NCI-H2081 treated with DMSO at 0.1 percent for 48 hours (cell line): ENCODE data around the gene MED9.

Experiments
- DNase-seq: peaks from one replicate; lab custom pipeline; 2025; lab: John Stamatoyannopoulos, UW

Gene MED9

DNA sequence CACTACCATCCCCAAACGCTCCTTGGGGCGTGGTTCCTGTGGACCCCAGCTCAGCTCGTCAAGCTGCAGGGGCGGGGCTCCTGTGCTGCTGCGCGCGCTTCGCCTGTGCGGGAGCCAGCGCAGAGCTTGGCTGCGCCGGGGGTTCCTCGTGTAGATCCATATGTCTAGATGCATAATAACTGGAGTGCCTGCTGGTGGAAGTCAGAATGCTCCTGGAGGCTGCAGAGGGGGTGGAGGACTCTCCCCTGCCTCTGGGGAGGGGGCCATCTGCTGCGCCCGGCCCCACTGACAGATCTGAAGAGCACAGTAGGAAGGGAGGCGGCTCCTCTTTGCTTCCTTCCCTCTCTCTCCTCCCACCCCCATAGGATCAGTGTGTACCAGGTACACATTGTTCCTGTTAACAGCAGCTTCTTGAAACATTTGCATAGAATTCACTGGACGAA, 14.8 kb downstream of the MED9 start:
- no peak for DNase-seq

DNA sequence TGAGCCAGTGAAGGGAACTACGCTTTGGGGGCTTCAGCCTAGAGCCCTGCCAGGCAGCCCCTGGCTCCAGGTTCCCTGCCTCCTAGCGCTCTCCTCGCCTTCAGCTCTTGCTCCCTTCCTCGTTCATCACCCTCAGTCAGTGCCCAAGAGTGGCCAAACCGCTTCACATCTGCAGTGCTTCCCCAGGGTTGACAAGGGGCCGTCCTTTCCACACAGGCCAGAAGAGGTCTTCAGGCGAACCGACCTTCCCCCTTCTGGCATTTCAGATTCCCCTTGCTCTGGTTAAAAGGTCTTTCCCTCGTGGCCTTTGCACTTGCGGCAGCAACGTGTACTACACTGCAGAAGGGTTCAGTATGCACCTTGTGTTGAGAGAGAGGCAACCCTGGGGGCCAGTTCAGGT, 15.3 kb downstream of the MED9 start:
- no peak for DNase-seq

- DNase-seq = no peak
These were observed 15.8 kb downstream of the MED9 start for GRCh38 chr17:17492571-17492970.

- no peak for DNase-seq
These were observed 16.6 kb downstream of the MED9 start for GRCh38 chr17:17493249-17493985.

DNA sequence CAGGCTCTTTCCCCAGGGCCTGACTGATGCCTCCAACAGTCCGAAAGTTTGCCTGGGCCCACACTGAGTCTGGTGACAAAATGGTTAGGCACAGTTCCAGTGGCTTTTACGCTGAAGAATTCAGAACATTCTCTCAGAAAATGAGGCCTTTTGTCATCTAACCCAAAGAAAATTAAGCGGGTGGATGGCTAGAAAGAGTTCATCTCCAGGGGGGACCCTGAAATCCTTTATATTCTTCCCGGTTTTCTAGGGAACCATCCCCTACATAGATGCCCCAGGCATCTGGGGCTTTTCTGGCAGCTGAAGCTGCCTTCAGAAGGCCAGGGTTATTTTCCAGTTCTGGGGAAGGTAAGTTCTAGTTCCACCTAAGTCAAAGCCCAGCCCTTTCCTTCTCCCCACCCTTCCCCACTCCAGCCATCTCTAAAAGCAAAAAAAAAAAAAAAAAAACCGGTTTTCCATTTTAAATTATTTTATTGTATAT, 17.2 kb downstream of the MED9 start:
- no peak for DNase-seq

DNA sequence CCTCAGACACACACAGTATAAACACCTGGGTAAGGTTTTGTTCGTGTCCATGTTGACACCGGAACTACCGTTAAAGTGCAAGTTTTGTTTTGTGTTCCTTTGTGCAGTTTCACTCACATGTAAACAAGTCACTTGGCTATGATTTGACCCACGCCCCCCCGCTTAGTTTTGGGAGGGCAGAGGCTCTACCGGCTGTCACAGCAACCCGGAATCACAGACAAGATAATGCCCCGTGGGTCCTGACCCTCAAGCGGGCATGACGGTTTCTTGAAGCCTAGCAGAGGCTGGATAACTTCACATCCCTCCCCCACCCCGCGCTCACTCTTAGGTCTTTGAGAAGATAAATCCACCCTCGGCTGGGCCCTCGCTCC, 17.7 kb downstream of the MED9 start:
- no peak for DNase-seq

GRCh38 chr17:17494870-17495535, 18.2 kb downstream of the MED9 start:
- no peak for DNase-seq

DNA sequence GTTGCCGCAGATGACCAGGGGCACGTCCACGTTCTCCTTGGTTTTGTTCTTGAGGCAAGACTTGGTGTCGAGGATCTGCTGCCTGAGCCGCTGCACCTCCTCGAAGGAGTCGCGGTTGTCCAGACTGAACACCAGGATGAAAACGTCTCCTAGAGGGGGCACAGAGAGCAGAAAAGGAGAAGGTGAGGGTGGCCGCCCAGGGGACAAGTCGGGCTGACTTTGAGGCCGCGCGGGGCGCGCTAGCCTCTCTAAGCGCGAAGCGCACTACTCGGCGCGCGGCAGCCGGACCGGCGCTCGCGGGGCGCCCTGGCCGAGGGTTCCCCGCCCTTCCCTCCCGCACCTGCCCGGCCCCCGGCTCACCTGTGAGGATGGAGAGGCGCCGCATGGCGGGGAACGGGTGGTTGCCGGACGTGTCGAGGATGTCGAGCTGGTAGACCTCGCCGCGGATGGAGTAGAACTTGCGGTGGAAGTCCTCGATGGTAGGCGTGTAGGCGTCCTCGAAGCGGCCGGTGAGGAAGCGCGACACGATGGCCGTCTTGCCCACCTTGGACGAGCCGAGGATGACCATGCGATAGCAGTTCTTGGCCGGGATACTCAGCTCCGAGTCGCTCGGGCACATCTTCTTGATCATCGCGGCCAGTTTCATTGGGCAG, 18.9 kb downstream of the MED9 start:
- no peak for DNase-seq

GRCh38 chr17:17496189-17497064, 19.6 kb downstream of the MED9 start, which contains the start of gene RASD1:
Gene RASD1, minus strand, starts transcription at chr17:17496395. Its CDS starts 214 bp downstream, at chr17:17496181.
- peak; percentile 3 for DNase-seq

- DNase-seq = no peak
These were observed 20.5 kb downstream of the MED9 start for GRCh38 chr17:17497065-17497844.

- no peak for DNase-seq
These were observed 21.2 kb downstream of the MED9 start for GRCh38 chr17:17497845-17498520.

DNA sequence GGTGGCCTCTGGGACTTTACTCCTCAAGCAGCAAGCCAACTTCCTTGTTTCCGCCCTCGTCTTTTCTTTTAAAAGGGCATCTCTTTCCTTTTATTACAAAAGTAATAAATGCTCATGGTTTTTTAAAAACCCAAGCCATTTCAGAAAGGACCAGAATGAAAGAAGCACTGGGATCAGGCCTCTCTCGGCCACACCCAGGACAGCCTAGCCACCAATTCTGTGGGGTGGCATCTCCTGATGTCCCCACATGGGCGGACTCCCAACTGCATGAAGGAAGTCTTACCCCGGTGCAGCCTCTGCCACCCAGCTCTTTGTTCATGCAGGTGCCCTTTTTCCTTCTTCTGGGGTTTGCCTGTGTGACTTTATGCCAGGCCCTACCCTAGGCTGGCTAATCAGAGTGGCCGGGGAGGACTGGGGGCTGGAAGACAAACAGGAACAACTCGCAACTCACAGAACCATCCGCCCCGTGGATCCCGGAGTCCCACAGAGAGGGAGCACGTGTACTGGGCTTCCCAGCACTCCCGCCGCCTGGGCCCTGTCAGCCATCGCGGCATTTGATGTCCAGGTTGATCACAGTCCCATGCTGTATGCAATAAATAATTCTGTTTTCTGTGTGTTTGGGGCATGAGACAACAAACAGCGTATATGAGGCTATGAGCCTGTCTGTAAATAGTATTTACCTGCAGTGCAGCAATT, 22.0 kb downstream of the MED9 start:
- no peak for DNase-seq

DNA sequence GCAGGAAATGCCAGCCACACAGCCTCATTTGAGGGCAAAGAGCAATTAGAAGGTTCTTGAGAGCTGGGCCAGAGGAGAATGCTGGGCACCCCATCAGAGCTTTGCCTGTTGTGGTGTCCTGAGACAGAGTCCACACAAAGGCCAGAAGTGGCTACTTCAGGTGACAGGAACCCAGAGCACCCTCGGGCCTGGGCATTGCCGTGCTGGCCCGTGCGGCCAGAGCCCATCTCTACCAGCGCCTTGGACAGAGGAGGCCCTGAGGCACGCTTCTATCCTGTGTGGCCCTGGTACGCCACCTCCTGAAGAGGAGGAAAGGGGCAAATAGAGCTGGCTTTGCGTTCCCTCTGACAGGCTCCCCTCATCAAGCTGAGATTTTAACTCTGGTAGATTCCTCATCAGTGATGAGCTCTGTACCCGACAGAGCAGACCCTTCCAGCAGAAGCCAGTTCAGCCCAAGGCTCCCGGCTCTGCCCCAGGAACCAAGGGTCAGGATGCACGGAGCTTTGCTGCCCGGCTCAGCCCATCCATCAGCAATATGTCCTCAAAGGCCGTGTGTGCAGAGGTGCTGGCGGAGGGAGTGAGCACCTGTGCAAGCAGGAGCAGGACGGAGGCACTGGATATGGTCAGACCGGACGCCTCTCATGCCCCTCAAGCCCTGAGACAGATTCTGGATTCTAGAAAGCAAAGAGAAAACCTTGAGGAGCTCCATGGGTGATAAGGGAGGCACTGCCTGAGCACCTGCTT, 22.8 kb downstream of the MED9 start:
- no peak for DNase-seq

DNA sequence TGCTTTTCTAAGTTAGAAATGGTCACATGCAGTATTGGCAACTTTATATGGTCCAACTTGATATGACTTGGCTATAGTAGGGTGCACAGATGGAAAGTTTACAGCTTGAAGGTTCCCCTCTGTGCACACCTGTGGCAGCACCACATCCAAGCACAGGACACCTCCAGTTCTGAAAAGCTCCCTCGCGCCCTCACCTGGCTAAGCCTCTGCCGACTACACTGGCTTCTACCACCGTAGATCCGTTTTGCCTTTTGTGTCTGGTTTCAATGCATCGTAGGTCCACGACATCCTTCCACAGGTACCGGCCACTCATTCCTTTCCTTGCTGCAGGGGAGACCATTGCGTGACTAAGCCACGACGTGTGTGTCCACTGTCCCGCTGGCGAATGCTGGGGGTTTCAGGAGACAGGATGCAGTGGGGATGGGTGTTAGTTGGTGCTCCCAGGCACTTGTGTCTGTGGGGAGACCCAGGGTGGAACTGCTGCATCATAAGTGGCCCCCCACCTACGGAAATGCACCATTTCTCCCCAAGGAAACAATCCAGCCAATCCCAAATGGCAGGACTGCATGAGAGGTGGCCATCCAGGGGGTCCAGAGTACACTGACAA, 24.3 kb downstream of the MED9 start:
- DNase-seq = no peak

GRCh38 chr17:17502741-17503565, 26.2 kb downstream of the MED9 start:
- DNase-seq = no peak

DNA sequence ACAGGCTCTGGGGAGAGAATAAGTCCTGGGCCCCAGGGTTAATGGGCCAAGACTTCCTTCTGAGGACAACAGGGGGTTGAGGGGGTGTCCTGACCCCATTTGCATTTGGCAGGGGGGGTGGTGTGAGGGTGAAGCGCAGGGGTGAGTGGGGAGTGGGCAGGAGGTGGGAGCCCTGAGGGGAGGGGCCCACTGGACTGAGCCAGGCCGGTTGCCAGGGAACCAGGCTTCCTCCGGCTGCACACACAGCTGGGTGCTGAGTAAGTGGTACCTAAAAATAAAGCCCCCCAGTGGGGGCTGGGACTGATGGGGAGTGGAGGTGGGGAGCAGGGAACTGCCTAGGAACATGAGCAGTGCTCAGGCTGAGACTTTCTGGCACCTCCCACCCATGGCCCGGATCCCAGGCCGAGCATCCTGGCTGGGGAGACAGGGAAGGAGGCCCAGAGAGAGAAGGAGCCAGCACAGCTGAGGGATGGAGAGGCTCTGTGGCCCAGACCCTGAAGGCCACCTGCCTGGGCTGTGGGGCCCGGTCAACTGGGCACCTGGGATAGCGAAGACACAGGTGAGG, 26.8 kb downstream of the MED9 start:
- no peak for DNase-seq

- DNase-seq = no peak
These were observed 27.7 kb downstream of the MED9 start for GRCh38 chr17:17504341-17505140.
